Rectal smooth muscle tissue (tissue), 1 donor: ENCODE data around the gene PCNT.

Source experiments
- H3K27ac ChIP-seq: one replicate; pipeline ENCODE4 v1.7.0; 2013; ENCODE audit warnings: low read depth, low read length, inconsistent platforms
- H3K27me3 ChIP-seq: one replicate; pipeline ENCODE4 v1.7.0; 2013; ENCODE audit warnings: low read length; ENCODE audit not compliant: control insufficient read depth, insufficient read depth
- H3K36me3 ChIP-seq: one replicate; pipeline ENCODE4 v1.7.0; 2013; ENCODE audit warnings: low read length; ENCODE audit not compliant: control insufficient read depth, insufficient read depth
- H3K4me1 ChIP-seq: one replicate; pipeline ENCODE4 v1.7.0; 2013; ENCODE audit warnings: low read length; ENCODE audit not compliant: control insufficient read depth, insufficient read depth
- H3K4me3 ChIP-seq: one replicate; pipeline ENCODE4 v1.7.0; 2013; ENCODE audit warnings: low read length
- H3K9ac ChIP-seq: one replicate; pipeline ENCODE4 v1.7.0; 2013; ENCODE audit warnings: low read length

PCNT gene

GRCh38 chr21:46472246-46472645 is 148.3 kb downstream of the PCNT start:
- H3K9ac ChIP-seq = no peak overlapping the region
- H3K4me3 ChIP-seq = no peak overlapping the region
- no peak overlapping the region for H3K27ac ChIP-seq
- no peaks in the 10 kb centered on the region for H3K4me1 ChIP-seq
- no peaks in the 10 kb centered on the region for H3K27me3 ChIP-seq
- H3K36me3 ChIP-seq = peaks cover 4% of the 10 kb centered on the region

- no peak overlapping the region for H3K9ac ChIP-seq
- H3K36me3 ChIP-seq = peaks cover 3% of the 10 kb centered on the region
- no peak overlapping the region for H3K27ac ChIP-seq
- H3K27me3 ChIP-seq = no peaks in the 10 kb centered on the region
- H3K4me3 ChIP-seq = no peak overlapping the region
- no peaks in the 10 kb centered on the region for H3K4me1 ChIP-seq
Measured at GRCh38 chr21:46474382-46474781, 150.4 kb downstream of the PCNT start.

GRCh38 chr21:46475296-46475695 is 151.3 kb downstream of the PCNT start:
- Histone ChIP-seq H3K27ac (no peak overlapping the region), H3K4me3 (no peak overlapping the region), H3K9ac (no peak overlapping the region), H3K27me3 (no peaks in the 10 kb centered on the region), H3K4me1 (no peaks in the 10 kb centered on the region), H3K36me3 (no peaks in the 10 kb centered on the region)

GRCh38 chr21:46477765-46478164 is 153.8 kb downstream of the PCNT start:
- Histone ChIP-seq H3K27me3 (no peaks in the 10 kb centered on the region), H3K9ac (no peak overlapping the region), H3K4me1 (no peaks in the 10 kb centered on the region), H3K4me3 (no peak overlapping the region), H3K36me3 (no peaks in the 10 kb centered on the region), H3K27ac (no peak overlapping the region)

GRCh38 chr21:46478910-46479309 is 155.0 kb downstream of the PCNT start:
- H3K27ac ChIP-seq = no peak overlapping the region
- H3K27me3 ChIP-seq = no peaks in the 10 kb centered on the region
- H3K36me3 ChIP-seq = no peaks in the 10 kb centered on the region
- H3K9ac ChIP-seq = no peak overlapping the region
- no peaks in the 10 kb centered on the region for H3K4me1 ChIP-seq
- H3K4me3 ChIP-seq = no peak overlapping the region

- Histone ChIP-seq H3K4me3 (no peak overlapping the region), H3K9ac (no peak overlapping the region), H3K36me3 (no peaks in the 10 kb centered on the region), H3K4me1 (no peaks in the 10 kb centered on the region), H3K27ac (no peak overlapping the region), H3K27me3 (no peaks in the 10 kb centered on the region)
Measured at GRCh38 chr21:46480466-46480865, 156.5 kb downstream of the PCNT start.

- Histone ChIP-seq H3K9ac (no peak overlapping the region), H3K27ac (no peak overlapping the region), H3K4me3 (no peak overlapping the region), H3K4me1 (no peaks in the 10 kb centered on the region), H3K27me3 (no peaks in the 10 kb centered on the region), H3K36me3 (no peaks in the 10 kb centered on the region)
Measured at GRCh38 chr21:46482225-46482845, 158.4 kb downstream of the PCNT start.

- Histone ChIP-seq H3K36me3 (no peaks in the 10 kb centered on the region), H3K4me1 (no peaks in the 10 kb centered on the region), H3K27ac (no peak overlapping the region), H3K9ac (no peak overlapping the region), H3K27me3 (no peaks in the 10 kb centered on the region), H3K4me3 (no peak overlapping the region)
Measured at GRCh38 chr21:46482846-46483231, 158.9 kb downstream of the PCNT start.

GRCh38 chr21:46483300-46484295 is 159.6 kb downstream of the PCNT start:
- Histone ChIP-seq H3K4me1 (no peaks in the 10 kb centered on the region), H3K9ac (no peak overlapping the region)

GRCh38 chr21:46486481-46487126 is 162.6 kb downstream of the PCNT start:
- no peak overlapping the region for H3K9ac ChIP-seq
- no peaks in the 10 kb centered on the region for H3K27me3 ChIP-seq
- H3K36me3 ChIP-seq = peaks cover 8% of the 10 kb centered on the region
- no peaks in the 10 kb centered on the region for H3K4me1 ChIP-seq
- H3K27ac ChIP-seq = no peak overlapping the region
- no peak overlapping the region for H3K4me3 ChIP-seq

More at GRCh38 chr21:46483300-46484295, 159.6 kb downstream of the PCNT start:
- H3K27ac ChIP-seq = no peak overlapping the region
- H3K27me3 ChIP-seq = no peaks in the 10 kb centered on the region
- H3K36me3 ChIP-seq = no peaks in the 10 kb centered on the region
- no peak overlapping the region for H3K4me3 ChIP-seq

GRCh38 chr21:46489162-46489663 is 165.3 kb downstream of the PCNT start:
- no peak overlapping the region for H3K9ac ChIP-seq
- no peaks in the 10 kb centered on the region for H3K27me3 ChIP-seq
- no peak overlapping the region for H3K27ac ChIP-seq
- peaks cover 12% of the 10 kb centered on the region for H3K36me3 ChIP-seq
- no peaks in the 10 kb centered on the region for H3K4me1 ChIP-seq
- no peak overlapping the region for H3K4me3 ChIP-seq

- peaks cover 12% of the 10 kb centered on the region for H3K36me3 ChIP-seq
- H3K9ac ChIP-seq = no peak overlapping the region
- H3K27me3 ChIP-seq = no peaks in the 10 kb centered on the region
Measured at GRCh38 chr21:46489800-46490199, 165.8 kb downstream of the PCNT start.

More at GRCh38 chr21:46489800-46490199, 165.8 kb downstream of the PCNT start:
- H3K4me3 ChIP-seq = no peak overlapping the region
- no peak overlapping the region for H3K27ac ChIP-seq
- no peaks in the 10 kb centered on the region for H3K4me1 ChIP-seq
